Ovary (tissue), 3 donors: Measurements from ENCODE around the gene DIPK1C.

Experiments used
- CTCF ChIP-seq, 3 donors: fragments of 450-650 bp in 2 of 3; fragments of 200-600 bp in 1 of 3; IDR thresholded peaks; one replicate each; pipeline versions ENCODE4 v1.5.1 to v1.8.0; 2016 to 2022; ENCODE audit warnings: antibody characterized with exemption in 3 of 3, mild to moderate bottlenecking in 1 of 3
- EP300 ChIP-seq: sonication (generic); formaldehyde crosslinking; IDR thresholded peaks from one replicate; pipeline ENCODE4 v1.6.1; 2017; ENCODE audit warnings: antibody characterized with exemption
- POLR2A ChIP-seq: fragments of 450-650 bp; IDR thresholded peaks from one replicate; pipeline ENCODE4 v1.6.1; 2017; ENCODE audit warnings: antibody characterized with exemption, mild to moderate bottlenecking, moderate library complexity
- donor health status: DM: no; HTN: no; CAD: no.

- TF ChIP-seq CTCF (IDR thresholded peaks at IDR 0.05) = no peak
- TF ChIP-seq EP300 = no peak
- TF ChIP-seq POLR2A = no peak
Measured at GRCh38 chr18:74478316-74478715, 21.2 kb upstream of the DIPK1C start.
